Activated naive CD4-positive, alpha-beta T cell treated with anti-CD3 and anti-CD28 coated beads, Interleukin-2, amount 50 U/mL, for 72 hours (primary cell): ENCODE results near the gene PAM. TPM values are rescaled to one million over a fixed set of nuclear protein-coding genes. Genes with fewer than 3 reads are reported as not detected.

Source experiments
- ATAC-seq, 2 donors: fragments of 150-1000 bp; cut with Tn5 transposase; 2 replicates each; pipeline ENCODE4 v1.10.0; 2021; ENCODE audit warnings: mild to moderate bottlenecking in 2 of 2, moderate library complexity in 2 of 2
- DNase-seq, 2 donors: peaks; one replicate each; pipeline ENCODE4 v3.0.0; 2021 to 2022; ENCODE audit warnings: low spot score in 2 of 2
- H3K27ac Mint-ChIP-seq, 2 donors: one replicate each; pipeline ENCODE4 v1.8.0; 2022; ENCODE audit warnings: mild to moderate bottlenecking in 2 of 2, mixed read lengths in 2 of 2
- H3K36me3 Mint-ChIP-seq, 2 donors: one replicate each; pipeline ENCODE4 v1.8.0; 2022; ENCODE audit warnings: mixed read lengths in 2 of 2
- H3K9me3 Mint-ChIP-seq, 2 donors: one replicate each; pipeline ENCODE4 v1.8.0; 2022; ENCODE audit warnings: mixed read lengths in 2 of 2
- total RNA-seq, 2 donors: library from RNA; stranded (reverse); gene quantifications; one replicate each; pipeline ENCODE4 v1.2.3, GENCODE V29; 2022

Gene PAM
- total RNA-seq, 2 donors from 2014 or later: 14.2 to 88.0 TPM

GRCh38 chr5:102855681-102856388 lies 100.7 kb downstream of the PAM start:
- ATAC-seq: peak in 1 of 2 donors; percentile 30

GRCh38 chr5:102856389-102856777 lies 101.3 kb downstream of the PAM start:
- Mint-ChIP-seq H3K27ac (no peak overlapping the region), H3K36me3 (peaks cover 5 to 6% of the 10 kb centered on the region in 2 donors), H3K9me3 (peaks cover 0 to 4% of the 10 kb centered on the region in 2 donors)
- ATAC-seq: no peak
- no peak for DNase-seq

More at GRCh38 chr5:102855681-102856388, 100.7 kb downstream of the PAM start:
- Mint-ChIP-seq H3K36me3 (peaks cover 5 to 6% of the 10 kb centered on the region in 2 donors), H3K9me3 (peaks cover 0 to 4% of the 10 kb centered on the region in 2 donors), H3K27ac (no peak overlapping the region)
- DNase-seq: no peak

GRCh38 chr5:102857076-102857818 lies 102.1 kb downstream of the PAM start:
- peaks cover 0 to 4% of the 10 kb centered on the region in 2 donors for H3K9me3 Mint-ChIP-seq
- H3K36me3 Mint-ChIP-seq: peaks cover 5 to 6% of the 10 kb centered on the region in 2 donors
- no peak for DNase-seq
- H3K27ac Mint-ChIP-seq: no peak overlapping the region
- ATAC-seq: no peak

GRCh38 chr5:102858221-102858620 lies 103.1 kb downstream of the PAM start:
- Mint-ChIP-seq H3K36me3 (peaks cover 5 to 6% of the 10 kb centered on the region in 2 donors), H3K27ac (no peak overlapping the region), H3K9me3 (peaks cover 0 to 4% of the 10 kb centered on the region in 2 donors)
- ATAC-seq (no peak), DNase-seq (no peak)

GRCh38 chr5:102858808-102859207 lies 103.7 kb downstream of the PAM start:
- Mint-ChIP-seq H3K9me3 (peaks cover 0 to 4% of the 10 kb centered on the region in 2 donors), H3K27ac (no peak overlapping the region), H3K36me3 (peaks cover 5 to 6% of the 10 kb centered on the region in 2 donors)
- ATAC-seq (no peak), DNase-seq (no peak)

- ATAC-seq (no peak), DNase-seq (no peak)
- H3K27ac Mint-ChIP-seq: no peak overlapping the region
- H3K9me3 Mint-ChIP-seq: peaks cover 0 to 4% of the 10 kb centered on the region in 2 donors
- peaks cover 6 to 7% of the 10 kb centered on the region in 2 donors for H3K36me3 Mint-ChIP-seq
Measured at GRCh38 chr5:102860035-102860434, 104.9 kb downstream of the PAM start.

- Mint-ChIP-seq H3K36me3 (peaks cover 12% of the 10 kb centered on the region in 2 donors), H3K9me3 (peaks cover 0 to 4% of the 10 kb centered on the region in 2 donors), H3K27ac (no peak overlapping the region)
- DNase-seq (no peak), ATAC-seq (no peak)
Measured at GRCh38 chr5:102863058-102863457, 108.0 kb downstream of the PAM start.

GRCh38 chr5:102863764-102864560 lies 108.9 kb downstream of the PAM start:
- Mint-ChIP-seq H3K36me3 (peaks cover 13% of the 10 kb centered on the region in 2 donors), H3K9me3 (peaks cover 0 to 4% of the 10 kb centered on the region in 2 donors), H3K27ac (no peak overlapping the region)
- ATAC-seq (no peak), DNase-seq (no peak)

GRCh38 chr5:102865171-102865509 lies 110.0 kb downstream of the PAM start:
- H3K36me3 Mint-ChIP-seq: peaks cover 19 to 20% of the 10 kb centered on the region in 2 donors
- no peak for DNase-seq
- no peak overlapping the region for H3K27ac Mint-ChIP-seq
- ATAC-seq: no peak
- H3K9me3 Mint-ChIP-seq: peaks cover 0 to 1% of the 10 kb centered on the region in 2 donors

GRCh38 chr5:102865510-102866236 lies 110.6 kb downstream of the PAM start:
- Mint-ChIP-seq H3K9me3 (no peaks in the 10 kb centered on the region), H3K36me3 (peaks cover 17 to 19% of the 10 kb centered on the region in 2 donors), H3K27ac (peak overlapping the region in 1 of 2 donors; percentile 16)
- peak; percentile 27 to 55 for DNase-seq
- ATAC-seq: peak; percentile 82 to 95

- DNase-seq (no peak), ATAC-seq (no peak)
- Mint-ChIP-seq H3K9me3 (no peaks in the 10 kb centered on the region), H3K27ac (peak overlapping the region in 1 of 2 donors; percentile 16), H3K36me3 (peaks cover 17 to 19% of the 10 kb centered on the region in 2 donors)
Measured at GRCh38 chr5:102866237-102866600, 111.1 kb downstream of the PAM start.

- DNase-seq: no peak
- Mint-ChIP-seq H3K27ac (no peak overlapping the region), H3K9me3 (no peaks in the 10 kb centered on the region), H3K36me3 (peaks cover 17 to 26% of the 10 kb centered on the region in 2 donors)
- ATAC-seq: no peak
Measured at GRCh38 chr5:102867992-102868662, 113.0 kb downstream of the PAM start.

GRCh38 chr5:102869230-102869629 lies 114.1 kb downstream of the PAM start:
- H3K9me3 Mint-ChIP-seq: no peaks in the 10 kb centered on the region
- H3K36me3 Mint-ChIP-seq: peaks cover 17 to 26% of the 10 kb centered on the region in 2 donors
- ATAC-seq (no peak), DNase-seq (no peak)
- H3K27ac Mint-ChIP-seq: no peak overlapping the region

- H3K9me3 Mint-ChIP-seq: no peaks in the 10 kb centered on the region
- peaks cover 17 to 19% of the 10 kb centered on the region in 2 donors for H3K36me3 Mint-ChIP-seq
- no peak overlapping the region for H3K27ac Mint-ChIP-seq
- DNase-seq (no peak), ATAC-seq (no peak)
Measured at GRCh38 chr5:102873379-102873932, 118.4 kb downstream of the PAM start.

- no peaks in the 10 kb centered on the region for H3K9me3 Mint-ChIP-seq
- H3K27ac Mint-ChIP-seq: no peak overlapping the region
- ATAC-seq (no peak), DNase-seq (no peak)
- H3K36me3 Mint-ChIP-seq: peaks cover 15 to 18% of the 10 kb centered on the region in 2 donors
Measured at GRCh38 chr5:102874054-102874453, 118.9 kb downstream of the PAM start.
